OCI-M2 (cell line): ENCODE measurements around the gene CENPP.

Experiments used
- DNase-seq: peaks from one replicate; lab custom pipeline; 2025; ENCODE audit not compliant: unreplicated experiment; lab: John Stamatoyannopoulos, UW

Gene CENPP

DNA sequence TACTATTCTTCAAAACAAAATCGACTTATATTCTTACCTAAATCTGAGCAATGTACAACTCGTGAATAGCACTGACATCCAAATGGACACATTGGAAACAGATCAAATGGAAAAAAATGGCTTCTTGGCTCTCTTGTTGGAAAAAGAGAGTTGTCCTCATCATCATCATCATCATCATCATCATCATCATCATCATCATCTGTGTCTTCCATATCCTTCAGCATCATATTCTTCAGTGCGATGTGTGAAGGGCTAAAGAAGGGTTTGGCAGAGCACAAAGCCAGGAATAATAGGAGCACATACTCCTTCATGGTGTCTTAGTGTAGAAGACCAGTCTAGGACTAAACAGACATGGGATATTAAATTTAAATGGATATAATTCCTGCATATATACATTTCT is 148.8 kb downstream of the CENPP start:
- DNase-seq: no peak

- no peak for DNase-seq
Observed at GRCh38 chr9:92476962-92477361, 151.2 kb downstream of the CENPP start.

DNA sequence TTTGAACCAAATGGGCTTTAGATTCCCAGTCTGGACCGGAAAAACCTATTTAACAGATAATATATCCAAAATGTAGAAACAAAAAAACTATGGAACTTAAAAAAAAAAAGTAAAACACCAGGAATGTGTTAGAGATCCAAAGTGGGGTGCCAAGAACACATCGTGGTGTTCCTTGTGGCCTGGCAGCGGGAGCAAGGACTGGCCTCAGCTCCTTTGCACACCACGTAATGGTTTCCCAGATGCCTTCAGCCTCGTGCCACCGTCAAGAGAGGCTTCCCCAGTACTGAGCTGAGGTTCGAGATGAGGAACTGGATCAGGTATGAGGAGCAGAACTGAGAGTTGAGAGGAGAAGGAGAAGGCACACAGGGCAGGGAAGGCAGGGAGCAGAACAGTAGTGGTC is 153.0 kb downstream of the CENPP start:
- no peak for DNase-seq

DNA sequence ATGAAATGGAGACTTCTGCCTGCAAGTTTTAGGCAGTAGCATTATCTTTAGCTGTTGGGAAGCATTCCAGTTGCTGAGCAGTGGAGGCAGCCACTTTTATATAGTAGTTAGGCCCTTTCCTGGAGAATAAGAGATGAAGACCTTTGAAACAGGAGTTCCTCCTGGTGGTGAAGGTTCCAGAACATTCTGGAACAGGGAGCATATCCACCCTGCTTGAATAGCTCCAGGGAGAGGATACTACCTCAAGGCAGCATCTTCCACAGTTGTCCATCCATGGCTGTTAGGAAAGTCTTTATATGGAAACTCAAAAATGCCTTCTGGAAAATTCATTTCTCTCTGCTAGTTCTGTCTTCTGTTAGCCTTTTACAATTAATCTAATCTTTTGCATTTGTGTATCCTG is 153.6 kb downstream of the CENPP start:
- no peak for DNase-seq

- DNase-seq: no peak
Observed at GRCh38 chr9:92480291-92480771, 154.6 kb downstream of the CENPP start.

DNA sequence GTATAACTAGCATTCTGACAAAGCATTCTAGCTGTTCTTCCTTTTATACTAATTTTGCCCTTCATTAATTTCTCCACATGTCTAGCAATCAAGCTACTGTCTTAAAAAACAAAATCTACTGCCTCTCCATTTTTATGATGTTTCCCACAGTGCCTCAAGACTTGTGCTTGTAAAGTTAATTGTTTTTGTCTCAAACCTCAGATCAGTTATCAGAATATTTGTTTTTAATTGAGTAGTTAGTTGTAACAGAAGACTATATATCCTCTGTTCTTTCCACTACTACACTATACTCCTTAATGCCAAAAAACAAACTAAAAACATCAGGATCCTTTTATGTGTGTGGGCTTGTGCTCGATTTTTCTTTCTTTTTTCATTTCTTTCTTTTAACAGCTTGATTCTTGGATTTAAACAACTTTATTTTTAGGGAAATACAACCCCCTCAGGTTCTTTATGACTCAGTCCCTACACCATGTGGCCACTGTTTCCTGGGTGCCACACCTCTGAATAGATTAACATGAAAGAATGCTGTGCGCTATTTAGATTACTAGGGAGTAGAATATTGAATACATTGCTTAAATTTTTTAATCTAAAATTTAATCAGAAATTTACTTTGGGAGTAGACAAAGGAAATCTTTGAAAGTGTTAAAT is 155.4 kb downstream of the CENPP start:
- no peak for DNase-seq

- no peak for DNase-seq
Observed at GRCh38 chr9:92482329-92482728, 156.6 kb downstream of the CENPP start, which contains the start of gene ASPN. ASPN (minus strand) TSS chr9:92482506.

DNA sequence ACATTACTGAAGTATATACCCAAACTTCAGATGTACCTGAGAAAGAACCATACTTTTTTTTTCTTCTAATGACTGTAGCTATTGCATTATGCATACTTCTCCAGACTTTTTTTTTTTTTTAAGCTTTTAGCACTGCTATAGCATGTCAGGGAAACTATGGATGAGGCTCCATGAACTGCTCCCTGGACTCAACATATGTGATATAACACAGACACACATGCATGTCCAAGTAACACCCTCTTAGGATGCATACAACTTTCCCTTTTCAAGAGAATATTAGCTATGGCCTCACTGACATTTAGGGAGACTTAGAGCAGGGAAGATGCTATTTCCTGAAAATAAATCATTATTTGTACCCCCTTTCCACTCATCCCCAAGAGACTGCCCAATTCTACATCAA is 157.1 kb downstream of the CENPP start:
- DNase-seq: no peak

GRCh38 chr9:92483627-92484545 is 158.1 kb downstream of the CENPP start:
- no peak for DNase-seq

DNA sequence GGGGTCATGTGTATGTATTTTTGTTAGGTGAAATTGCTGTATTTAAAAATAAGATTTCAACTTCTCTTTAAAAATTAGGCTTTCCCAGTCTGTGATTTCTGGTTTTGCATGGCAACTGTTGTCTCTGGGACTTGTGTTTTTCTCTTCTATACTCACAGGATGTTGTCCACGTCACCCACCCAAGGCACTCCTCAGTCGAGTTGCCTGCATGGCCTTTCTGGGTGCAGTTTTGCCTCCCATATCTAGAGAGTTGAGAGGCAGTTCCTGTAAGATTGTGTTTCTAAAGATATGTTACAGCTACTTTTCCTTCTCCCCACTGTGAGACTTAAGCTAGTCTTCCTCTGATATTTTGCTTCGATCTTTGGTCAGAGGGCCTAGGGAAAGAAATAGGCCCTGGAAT is 158.8 kb downstream of the CENPP start:
- no peak for DNase-seq

- DNase-seq: no peak
Observed at GRCh38 chr9:92486371-92486770, 160.6 kb downstream of the CENPP start.

DNA sequence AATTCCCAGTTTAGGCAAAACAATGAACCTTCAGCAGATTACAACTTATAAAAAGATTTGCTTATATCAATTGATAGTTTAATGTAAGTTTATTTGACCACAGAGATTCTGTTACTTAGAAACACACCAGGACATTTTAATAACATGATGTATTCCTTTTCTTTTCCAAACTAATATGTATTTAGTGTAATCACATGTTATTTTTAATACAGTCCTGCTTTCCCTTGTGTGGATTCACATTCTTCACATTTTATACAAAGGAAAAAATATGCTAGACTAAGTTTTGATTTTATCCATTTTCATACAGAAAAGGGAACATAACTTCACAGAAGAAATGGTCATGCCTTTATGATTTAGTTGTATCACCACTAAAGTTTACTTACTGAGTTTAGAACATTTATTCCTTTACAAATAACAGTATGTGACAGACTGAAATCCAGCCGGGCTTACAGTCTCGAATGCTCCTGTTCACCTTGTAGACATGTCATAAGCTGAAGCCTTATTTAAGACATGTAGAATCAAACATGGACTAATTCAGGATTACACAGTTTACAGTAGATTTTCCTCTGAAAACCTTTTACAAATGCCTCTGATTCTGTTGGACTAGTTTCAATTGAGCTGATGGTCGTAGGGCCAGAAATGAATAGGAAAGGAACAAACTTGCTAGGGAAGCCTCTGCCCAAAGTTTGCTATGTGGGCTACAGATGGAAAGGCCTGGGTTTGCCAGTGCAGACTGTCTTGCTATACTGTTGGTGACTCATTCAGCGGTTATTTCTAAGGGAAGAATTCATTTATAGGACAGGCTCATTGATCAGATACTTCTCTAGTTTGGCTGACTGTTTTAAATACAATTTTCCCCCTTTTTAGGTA is 163.2 kb downstream of the CENPP start:
- no peak for DNase-seq

GRCh38 chr9:92492781-92493401 is 167.1 kb downstream of the CENPP start:
- no peak for DNase-seq

- no peak for DNase-seq
Observed at GRCh38 chr9:92493749-92494387, 168.1 kb downstream of the CENPP start.

DNA sequence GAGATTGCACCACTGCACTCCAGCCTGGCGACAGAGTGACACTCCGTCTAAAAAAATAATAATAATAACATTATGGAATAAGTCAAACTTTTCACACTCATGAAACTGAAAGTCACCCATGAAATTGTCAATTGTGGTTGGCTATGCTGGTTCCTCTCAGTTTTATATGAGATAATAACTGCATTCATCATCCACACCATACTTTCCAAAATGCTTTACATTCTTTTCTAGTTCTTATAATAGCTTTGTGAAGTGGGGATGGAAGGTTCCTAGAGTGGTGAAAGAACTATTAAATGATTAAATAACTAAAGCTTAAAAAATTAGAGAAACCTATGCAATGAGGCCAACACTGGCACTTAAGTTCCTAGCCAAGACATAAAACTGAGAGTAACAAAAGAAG is 169.1 kb downstream of the CENPP start:
- DNase-seq: no peak

- DNase-seq: no peak
Observed at GRCh38 chr9:92496396-92497176, 170.8 kb downstream of the CENPP start.

DNA sequence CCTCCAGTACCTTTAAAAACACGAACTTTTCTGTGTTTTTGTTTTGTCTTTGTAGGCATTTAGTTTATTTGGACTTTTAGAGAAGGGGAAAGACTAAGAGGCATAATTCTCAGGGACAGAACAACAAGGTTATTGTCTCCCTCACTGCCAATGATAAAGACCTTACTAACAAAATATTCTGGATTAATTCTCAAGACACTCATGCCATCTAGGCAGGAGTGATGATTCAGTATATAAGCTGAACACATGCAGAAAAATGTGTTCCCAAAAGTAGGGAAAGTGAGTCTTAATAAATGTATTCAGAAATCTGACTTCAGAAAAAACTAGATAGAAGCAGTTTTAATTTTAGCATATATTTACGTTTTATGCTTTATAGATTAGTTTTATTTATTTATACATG is 173.9 kb downstream of the CENPP start:
- DNase-seq: no peak

DNA sequence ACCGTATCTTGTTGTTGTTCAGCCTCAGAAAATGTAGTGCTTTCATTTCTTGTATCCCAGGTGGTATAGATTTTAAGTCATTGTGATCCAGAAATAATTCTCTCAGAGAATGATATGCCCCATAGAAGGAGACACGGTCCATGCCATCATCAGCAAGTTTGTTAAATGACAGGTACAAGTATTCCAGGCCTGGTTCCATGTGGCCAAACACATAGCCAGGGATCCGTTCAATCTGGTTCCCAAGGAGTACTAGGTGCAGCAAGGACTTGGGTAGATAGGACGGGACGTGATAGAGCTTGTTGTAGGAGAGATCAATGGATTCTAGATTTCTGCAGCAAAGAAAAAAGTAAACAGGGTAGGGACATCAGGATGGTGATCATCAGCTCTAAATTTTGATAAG is 175.0 kb downstream of the CENPP start:
- no peak for DNase-seq

DNA sequence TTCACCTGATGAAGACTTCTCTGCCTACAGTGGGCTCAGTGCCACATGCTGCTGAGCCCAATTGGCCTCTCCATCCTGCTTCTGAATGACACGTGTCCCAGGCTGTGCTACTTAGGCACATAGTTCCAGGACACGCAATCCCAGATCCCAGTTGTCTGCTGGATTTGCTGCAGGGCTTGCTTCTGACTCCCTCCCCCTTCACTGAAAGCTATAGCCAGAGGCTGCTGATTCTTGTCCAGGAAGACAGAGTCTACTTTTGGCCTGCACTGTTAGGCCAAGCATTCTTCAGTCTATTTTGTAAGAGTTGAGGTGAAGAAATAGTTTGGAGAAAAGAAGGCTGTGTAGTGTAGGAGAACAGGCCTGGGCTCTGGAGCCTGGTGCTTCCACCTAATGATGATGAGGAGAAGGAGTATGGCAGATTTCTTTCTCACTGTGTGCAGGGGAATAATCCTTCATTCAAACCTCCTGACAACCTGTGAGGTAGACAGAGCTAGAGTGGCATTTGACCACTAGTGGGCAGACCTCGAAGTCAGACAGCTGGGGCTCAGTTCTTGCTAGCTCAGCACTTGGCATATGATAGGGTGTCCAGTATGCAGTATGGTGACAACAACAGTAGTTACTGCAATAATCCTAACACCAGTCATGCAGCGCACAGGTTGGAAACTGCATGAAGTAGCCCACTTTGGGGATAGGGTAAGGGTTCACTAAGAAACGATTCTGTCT is 176.1 kb downstream of the CENPP start:
- DNase-seq: no peak
